ENCODE data around the gene NEK9. TPM values are rescaled to one million over a fixed set of nuclear protein-coding genes. Genes with fewer than 3 reads are reported as not detected.
"Not testable (repeated sequence)": the region's sequence is repeated elsewhere in the genome, so short reads cannot be mapped to it uniquely, and the experiment has no call there.

NEK9 gene
- total RNA-seq, 2 experiments from 2014 or later = 58.6 to 60.2 TPM

DNA sequence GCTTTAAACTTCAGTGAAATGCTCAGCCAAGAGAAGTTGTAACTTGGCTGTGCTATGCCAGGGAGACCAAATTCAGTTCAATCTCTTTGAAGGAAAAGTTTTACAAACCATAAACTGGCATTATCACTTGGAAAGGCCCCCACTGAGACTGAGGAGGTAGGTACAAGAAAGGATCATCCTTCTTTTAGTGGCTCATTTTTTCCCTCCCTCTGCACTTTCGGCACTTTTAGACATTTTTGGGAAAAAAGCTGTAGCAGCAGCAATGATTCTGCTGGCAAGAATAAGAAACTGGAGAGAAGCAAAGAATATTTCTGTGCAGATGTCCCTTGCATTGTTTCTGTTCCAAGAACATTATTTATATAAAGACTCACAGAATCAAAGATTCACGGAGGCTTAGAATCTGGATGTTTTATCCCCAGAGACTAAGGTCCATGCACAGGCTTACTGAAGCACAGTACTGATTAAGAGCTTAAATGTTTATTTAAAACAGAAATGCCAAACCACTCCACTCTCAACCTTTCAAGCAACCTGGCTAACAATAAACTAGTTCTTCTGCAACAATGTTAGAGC, 45.1 kb downstream of the NEK9 start:
- POLR2A ChIA-PET = no interaction called here
- CTCF ChIA-PET = no interaction called here

DNA sequence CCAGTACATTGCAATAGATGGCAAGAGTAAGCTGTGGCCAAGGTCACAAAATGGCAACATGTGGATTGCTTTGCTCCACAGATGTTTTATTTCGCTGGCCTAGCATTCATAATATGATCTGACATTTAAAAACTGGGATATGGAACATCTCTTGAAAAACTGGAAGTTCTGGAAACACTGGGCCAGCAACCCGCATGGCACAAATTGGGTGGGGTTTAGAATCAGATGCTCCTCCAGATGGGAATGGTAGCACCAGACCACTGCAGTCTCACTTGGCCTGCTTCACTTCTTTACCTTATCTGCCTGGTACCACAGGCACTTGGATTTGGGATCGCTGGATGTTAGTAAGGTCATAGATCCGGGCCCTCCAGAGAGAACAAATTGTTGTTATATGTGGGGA, 47.3 kb downstream of the NEK9 start:
- ChIA-PET CTCF (interaction anchor here (0.6 to 1.6 kb wide), 4 partner anchors 120 to 318 kb away, joined by 3 to 5 read pairs (median 3); no protein-coding TSS in a partner anchor), POLR2A (no interaction called here)

DNA sequence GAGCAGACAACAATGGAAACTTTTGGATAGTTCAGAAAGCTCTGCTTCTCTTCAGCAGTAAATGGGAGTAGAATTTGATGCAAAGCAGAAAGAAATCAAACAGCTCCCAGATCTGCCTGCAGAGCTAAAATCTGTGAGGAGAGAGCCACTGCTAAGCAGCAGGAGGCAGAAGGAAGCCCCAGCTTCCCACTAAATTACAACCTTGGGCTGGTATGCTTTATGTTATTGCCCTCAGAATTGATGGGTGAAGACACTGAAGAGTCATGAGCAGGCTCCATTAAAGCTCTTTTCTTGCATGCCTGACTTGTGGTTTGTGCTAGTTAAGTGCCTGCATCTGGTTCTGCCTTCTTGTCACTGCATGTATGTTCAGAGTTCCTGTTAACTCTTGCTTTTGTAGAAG, 49.1 kb downstream of the NEK9 start:
- CTCF ChIA-PET = no interaction called here
- POLR2A ChIA-PET = no interaction called here

DNA sequence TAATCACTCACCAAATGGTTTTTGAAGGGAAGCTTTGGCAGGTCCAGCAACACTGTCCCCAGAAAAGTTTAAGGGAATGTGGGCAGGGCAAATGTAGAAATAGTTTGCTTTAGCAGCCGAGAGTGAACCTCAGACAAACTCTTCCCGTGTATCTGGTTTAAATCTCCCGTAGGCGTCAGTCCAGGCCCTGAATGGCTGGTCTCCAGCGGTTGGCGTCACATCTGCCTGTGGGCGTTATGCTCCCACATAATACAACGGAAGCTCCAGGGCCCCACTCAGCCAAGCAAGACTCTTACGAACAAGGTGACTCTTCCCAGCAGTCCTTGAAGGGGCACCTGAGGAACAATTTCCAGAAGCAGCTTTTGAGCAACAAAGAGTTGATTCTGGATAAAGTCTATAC, 56.5 kb downstream of the NEK9 start:
- ChIA-PET POLR2A (interaction anchor here (1.4 kb wide), 1 partner anchor 19 kb away, joined by 5 read pairs; the partner anchor contains the start of gene MLH3), CTCF (interaction anchor here (1.1 kb wide), 1 partner anchor 165 kb away, joined by 3 read pairs; no protein-coding TSS in a partner anchor)

DNA sequence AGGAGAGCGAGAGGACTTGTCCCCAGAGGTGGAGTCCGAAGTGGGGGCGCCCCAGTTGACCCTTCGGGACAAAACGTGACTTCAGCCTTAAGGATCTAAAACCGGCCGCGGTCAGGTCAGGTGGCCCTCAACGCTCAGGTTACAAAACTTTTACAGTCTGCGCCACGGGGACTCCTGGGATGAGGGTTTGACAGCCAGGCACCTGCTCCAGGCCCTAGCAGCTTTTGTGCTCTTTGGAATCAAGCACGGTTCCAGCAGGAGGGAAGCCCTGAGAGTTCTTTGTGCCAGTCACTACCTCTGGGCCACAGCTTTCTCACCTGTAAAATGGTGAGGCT, 57.1 kb downstream of the NEK9 start:
- POLR2A ChIA-PET = interaction anchor here (0.7 to 1.4 kb wide), 5 partner anchors 19 to 189 kb away, joined by 3 to 5 read pairs (median 3); partner anchors contain the start of genes EIF2B2 and MLH3
- CTCF ChIA-PET = interaction anchor here (1.1 to 1.5 kb wide), 2 partner anchors 19 to 165 kb away, joined by 3 to 4 read pairs; partner anchors contain the start of gene MLH3

DNA sequence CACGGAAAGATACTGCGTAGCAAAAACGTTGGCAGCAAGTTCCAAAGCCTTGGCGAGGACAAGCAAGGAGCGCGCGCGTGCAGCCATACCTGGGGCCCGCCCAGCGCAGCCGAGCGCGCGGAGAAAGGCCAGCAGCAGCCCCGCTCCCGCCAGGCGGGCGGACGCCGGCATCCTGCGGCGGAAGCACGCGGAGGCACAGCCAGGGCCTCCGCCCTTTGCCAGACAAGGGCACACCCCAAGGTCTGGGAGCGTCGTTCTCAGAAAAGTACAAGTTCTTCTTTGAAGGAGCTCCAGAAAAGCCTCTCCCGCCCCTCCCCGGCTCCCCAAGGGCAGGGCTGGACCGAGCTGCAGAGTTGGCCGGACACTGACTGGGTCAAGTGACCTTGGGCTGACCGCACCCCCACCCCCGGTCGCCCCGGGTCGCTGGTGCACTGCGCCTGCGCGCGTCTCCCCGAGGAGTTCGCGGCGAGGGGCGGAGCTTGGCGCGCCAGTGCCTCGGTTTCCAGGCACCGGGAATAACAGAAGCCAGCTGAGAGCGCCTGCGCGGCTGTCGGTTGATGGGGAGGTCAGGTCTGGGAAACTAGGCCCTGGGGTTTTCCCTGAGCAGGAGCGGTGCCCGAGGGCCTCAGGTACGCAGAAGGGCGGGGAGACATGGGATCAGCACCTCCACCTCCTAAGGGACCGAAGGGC, 57.6 kb downstream of the NEK9 start, which contains the start of gene ZC2HC1C:
ZC2HC1C (plus strand) TSS at position 521 of the 690 bp plus-strand sequence. CDS start 933 bp downstream, outside the sequence.
- POLR2A ChIA-PET = interaction anchor here (0.7 to 1.4 kb wide), 5 partner anchors 18 to 188 kb away, joined by 3 to 5 read pairs (median 3); partner anchors contain the start of genes EIF2B2 and MLH3
- CTCF ChIA-PET = interaction anchor here (0.9 to 1.5 kb wide), 3 partner anchors 19 to 164 kb away, joined by 3 to 4 read pairs (median 4); partner anchors contain the start of gene MLH3

DNA sequence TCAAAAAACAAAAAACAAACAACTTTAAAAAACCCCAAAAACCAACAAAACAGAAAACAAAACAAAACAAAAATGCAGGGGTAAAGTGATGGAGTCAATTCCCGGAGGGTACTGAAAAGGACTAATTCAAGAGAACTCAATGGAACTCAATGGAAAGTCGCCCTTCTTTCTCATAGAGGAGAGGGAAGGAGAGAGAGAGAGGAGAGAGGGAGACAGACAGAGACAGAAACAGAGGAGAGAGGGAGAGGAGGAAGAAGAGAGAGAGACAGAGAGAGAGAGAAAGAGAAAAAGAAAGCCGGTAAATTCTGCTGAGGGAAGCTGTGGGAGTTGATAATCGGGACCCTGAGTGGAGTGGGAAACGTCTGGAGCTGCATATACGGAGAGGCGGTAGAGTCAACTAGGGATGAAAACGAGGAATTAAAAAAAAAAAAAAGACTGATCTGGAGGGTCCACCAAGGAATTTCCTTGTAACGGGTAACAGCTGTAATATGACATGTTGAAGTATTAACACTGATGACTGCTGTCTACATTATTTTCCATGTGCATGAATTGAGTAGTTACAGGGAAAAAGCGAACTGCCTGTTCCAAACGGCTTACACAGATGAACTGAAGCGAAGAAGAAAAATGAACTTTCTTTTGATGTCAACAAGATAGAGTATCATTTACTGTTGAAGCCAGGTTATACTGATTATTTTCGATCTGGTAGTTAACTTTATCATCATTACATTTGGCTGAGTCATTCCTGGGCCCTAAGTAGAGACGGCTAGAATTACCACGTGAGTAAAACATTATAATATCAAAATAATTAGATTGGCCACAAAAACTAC, 58.3 kb downstream of the NEK9 start:
- ChIA-PET POLR2A (interaction anchor here (1.2 to 1.4 kb wide), 2 partner anchors 17 to 58 kb away, joined by 3 to 5 read pairs; partner anchors contain the start of gene MLH3), CTCF (interaction anchor here (0.9 to 1.5 kb wide), 3 partner anchors 16 to 20 kb away, joined by 3 to 4 read pairs (median 4); partner anchors contain the start of gene MLH3)

DNA sequence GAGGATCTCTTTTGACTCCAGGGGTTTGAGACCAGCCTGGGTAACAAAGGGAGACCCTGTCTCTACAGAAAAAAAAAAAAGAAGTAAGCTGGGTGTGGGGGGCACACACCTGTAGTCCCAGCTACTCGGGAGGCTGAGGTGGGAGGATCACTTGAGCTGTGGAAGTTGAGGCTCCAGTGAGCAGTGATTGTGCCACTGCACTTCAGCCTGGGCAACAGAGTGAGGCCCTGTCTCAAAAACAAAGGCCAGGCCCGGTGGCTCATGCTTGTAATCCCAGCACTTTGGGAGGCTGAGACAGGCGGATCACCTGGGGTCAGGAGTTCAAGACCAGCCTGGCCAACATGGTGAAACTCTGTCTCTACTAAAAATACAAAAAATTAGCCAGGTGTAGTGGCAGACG, 59.1 kb downstream of the NEK9 start:
- CTCF ChIA-PET = interaction anchor here (1.5 kb wide), 1 partner anchor 15 kb away, joined by 3 read pairs; no protein-coding TSS in a partner anchor
- POLR2A ChIA-PET = not testable (repeated sequence)

DNA sequence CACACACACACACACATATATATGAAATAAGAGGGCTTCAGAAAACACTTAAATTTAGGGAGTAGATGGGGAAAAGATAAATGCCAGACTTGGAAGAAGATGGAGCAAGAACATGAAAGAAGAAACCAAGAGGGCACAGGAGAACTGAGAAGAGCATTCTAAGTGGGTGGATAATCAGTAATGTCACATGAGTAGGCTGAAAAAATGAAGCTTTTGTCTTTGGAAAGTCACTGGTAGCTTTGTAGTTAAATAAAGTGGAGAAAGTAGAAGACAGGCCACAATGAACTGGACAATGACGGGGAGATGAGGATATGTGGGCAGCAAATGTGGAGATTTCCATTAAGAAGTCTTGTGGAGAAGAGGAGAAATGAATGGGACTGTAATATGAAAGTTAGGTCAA, 59.6 kb downstream of the NEK9 start:
- POLR2A ChIA-PET = no interaction called here
- CTCF ChIA-PET = interaction anchor here (1.5 kb wide), 1 partner anchor 15 kb away, joined by 3 read pairs; no protein-coding TSS in a partner anchor

DNA sequence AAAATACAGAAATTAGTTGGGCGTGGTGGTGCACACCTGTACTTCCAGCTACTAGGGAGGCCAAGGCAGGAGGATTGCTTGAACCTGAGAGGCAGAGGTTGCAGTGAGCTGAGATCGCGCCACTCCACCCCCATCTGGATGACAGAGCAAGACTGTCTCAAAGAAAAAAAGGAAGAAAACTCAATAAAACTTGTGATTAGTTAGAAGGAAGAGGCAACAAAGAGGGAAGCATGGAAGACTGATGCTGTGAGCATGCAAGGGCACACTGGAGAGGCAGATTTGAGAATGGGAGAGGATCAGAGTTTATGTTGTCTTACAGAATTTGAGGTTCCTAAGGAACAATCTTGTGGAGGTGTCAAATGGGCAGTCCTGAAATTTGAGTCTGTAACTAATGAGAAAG, 60.2 kb downstream of the NEK9 start:
- POLR2A ChIA-PET = no interaction called here
- CTCF ChIA-PET = no interaction called here

DNA sequence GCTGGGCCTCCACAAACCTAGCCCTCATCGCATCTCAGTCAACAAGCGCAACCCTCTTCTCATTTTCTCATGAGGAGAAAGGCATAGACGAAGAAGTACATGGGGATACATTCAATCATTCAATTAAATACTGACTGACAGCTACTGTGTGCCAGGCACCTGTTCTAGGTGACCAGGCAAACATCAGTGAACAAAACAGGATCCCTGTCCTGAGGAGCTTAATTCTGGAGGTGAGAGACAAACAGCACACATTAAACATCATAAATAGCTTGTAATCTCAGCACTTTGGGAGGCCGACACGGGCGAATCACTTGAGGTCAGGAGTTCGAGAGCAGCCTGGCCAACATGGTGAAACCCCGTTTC, 62.7 kb downstream of the NEK9 start:
- ChIA-PET CTCF (interaction anchor here (0.8 to 2.2 kb wide), 5 partner anchors 11 to 203 kb away, joined by 3 to 7 read pairs (median 4); partner anchors contain the start of gene MLH3), POLR2A (interaction anchor here (0.9 kb wide), 1 partner anchor 63 kb away, joined by 3 read pairs; the partner anchor contains the start of gene NEK9)

DNA sequence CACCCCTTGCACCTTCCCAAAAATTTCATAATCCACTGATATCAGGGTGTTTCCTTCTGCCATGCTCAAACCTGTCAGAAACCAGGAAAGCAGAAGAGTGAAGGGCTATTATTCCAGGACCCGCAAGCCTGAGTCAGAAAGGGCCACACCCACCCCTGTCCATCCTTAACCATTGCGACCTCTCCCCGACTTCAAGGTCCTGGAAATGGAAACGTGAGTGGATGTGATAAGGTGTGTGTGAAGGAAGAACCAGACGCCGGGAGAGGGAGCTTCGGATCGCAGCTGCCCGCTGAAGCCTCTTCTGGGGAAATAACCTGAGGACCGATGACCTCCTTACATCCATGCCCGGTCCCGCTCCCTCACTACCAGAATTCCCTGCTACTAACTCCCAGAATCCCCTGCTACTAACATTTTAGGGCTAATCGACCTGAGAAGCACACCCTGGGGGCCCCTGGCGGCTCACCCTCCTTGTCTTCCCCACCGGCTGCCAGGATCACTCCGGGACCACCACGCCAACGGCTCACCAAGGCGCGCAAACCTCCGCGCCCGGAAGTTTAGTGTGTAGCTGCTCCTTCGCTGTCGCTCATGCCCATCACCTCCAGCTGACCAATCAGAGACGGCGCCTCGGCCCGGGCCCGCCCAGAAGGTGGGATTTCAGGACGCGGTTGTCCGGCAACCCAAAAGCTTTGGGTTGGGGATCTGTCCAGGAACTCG, 63.2 kb downstream of the NEK9 start, which contains the start of gene ACYP1:
ACYP1 (minus strand) TSS at position 534 of the 714 bp plus-strand sequence; CDS start at position 63, 471 bp downstream.
- POLR2A ChIA-PET = interaction anchor here (0.9 to 1.2 kb wide), 2 partner anchors 61 to 63 kb away, joined by 3 to 5 read pairs; partner anchors contain the start of genes EIF2B2 and NEK9
- CTCF ChIA-PET = interaction anchor here (0.8 to 2.2 kb wide), 5 partner anchors 11 to 202 kb away, joined by 3 to 7 read pairs (median 4); partner anchors contain the start of gene MLH3

DNA sequence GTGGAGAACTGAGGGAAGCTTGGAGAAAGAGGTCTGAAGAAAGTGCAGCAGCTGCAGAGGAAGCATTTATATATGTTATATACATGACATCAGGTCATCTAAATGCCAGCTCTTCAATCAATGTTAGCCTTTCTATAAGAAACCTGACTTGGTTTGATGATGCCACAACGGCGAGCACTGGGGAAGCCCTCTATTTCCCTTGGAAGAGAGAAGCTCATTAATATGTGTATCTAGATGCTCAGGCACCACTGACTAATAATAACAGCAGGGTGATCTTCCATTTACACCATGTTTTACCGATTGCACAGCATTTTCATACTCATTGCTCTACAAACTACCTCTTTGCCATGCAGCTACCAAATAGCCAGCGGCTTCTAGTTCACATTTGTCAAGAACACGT, 63.8 kb downstream of the NEK9 start:
- POLR2A ChIA-PET = interaction anchor here (0.6 to 1.2 kb wide), 3 partner anchors 51 to 64 kb away, joined by 3 to 5 read pairs (median 4); partner anchors contain the start of genes EIF2B2 and NEK9
- CTCF ChIA-PET = interaction anchor here (1.3 to 2.2 kb wide), 2 partner anchors 11 to 18 kb away, joined by 4 to 7 read pairs; partner anchors contain the start of gene MLH3

DNA sequence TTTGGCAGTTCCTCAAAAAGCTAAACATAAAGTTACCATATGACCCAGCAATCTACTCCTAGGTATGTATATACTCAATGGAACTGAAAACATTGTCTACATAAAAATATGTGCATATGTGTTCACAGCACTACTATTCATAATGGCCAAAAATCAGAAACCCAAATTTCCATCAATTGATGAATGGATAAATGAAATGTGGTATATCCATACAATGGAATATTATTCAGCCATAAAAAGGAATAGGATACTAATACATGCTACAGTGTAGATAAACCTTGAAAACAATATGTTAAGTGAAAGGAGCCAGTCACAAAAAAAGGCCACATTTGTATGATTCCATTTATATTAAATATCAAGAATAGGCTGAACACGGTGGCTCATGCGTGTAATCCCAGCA, 66.4 kb downstream of the NEK9 start:
- ChIA-PET CTCF (interaction anchor here (0.6 kb wide), 1 partner anchor 48 kb away, joined by 3 read pairs; no protein-coding TSS in a partner anchor), POLR2A (no interaction called here)

DNA sequence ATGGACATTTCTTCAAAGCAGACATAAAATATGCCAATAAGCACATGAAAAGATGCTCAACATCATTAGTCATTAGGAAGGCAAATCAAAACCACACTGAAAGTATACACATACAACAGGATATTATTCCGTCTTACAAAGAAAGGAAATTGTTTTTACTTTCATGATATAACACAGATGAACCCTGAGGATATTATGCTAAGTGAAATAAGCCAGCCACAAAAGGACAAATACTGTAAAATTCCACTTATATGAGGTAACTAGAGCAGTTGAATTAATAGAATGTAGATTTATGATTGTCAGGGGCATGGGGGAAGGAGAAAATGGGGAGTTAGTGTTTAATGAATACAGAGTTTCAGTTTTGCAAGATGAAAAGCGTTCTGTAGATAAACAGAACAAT, 67.2 kb downstream of the NEK9 start:
- POLR2A ChIA-PET = no interaction called here
- CTCF ChIA-PET = interaction anchor here (0.6 to 0.7 kb wide), 2 partner anchors 19 to 47 kb away, joined by 3 to 5 read pairs; no protein-coding TSS in a partner anchor

DNA sequence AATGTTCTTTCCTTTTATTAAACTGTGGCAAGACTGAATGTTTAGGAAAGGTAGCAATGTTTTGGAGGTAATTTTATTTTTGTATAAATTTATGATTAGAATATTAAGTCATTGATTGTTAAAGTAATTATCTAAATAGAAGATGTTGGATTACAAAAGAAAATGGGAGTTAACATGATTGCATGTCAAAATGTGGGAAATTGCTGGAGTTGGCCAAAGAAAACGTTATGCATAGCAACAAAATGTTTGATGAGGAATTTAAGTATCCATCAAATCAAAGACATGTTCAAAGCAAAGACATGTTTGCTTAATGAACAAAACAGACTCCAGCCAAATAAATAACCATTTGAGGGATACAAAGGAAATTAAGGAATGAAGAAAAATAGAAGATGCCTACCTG, 72.4 kb downstream of the NEK9 start:
- POLR2A ChIA-PET = no interaction called here
- CTCF ChIA-PET = no interaction called here

DNA sequence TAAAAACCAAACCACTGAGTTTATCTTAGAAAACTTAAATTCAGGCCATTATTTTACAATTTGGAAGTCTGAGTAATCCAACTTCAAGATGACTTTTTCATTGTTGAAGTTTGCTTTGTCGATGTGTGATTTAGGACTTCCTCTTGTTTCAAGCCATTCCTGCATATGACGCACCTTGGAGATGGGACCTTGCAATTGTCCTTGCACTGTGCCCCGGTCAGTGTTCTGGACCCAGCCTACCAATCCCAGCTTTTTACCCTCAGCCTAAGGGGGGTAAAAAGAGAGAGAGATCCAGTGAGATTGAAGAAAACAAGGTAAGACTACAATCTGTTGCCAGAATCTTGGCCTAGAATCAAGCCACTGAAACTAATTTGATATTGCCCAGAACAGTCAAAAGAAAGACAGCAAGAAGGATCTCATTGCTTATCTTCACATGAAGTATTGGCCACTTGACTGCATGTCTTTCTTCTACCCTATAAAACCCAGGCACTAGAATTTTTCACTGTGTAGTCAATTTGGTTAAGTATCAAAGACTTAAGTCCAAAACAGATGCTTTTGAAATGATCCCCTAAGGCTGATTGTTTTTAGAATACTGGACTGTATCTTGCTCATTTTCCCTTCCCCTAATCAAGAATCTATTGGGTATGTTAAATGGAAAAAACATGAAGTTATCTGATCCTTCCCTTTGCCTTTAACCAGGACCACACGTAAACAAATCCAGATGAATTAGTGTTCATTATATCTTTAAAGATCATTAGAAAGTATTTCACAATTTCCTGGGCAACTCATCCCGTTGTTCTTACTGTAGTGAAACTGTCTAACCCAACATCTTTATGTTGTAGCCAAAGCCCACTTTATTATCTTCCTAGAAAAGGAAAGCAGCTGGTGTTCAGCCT, 73.2 kb downstream of the NEK9 start:
- ChIA-PET CTCF (no interaction called here), POLR2A (no interaction called here)
